ENCODE data around the gene FAM234B. TPM values are rescaled to one million over a fixed set of nuclear protein-coding genes. Genes with fewer than 3 reads are reported as not detected.

Gene FAM234B
- total and polyA plus RNA-seq, 2 of the 8 experiments (the other 6 are each of a cell fraction or from before 2014, with no cell fraction given), result 12.5 to 29.1 TPM

DNA sequence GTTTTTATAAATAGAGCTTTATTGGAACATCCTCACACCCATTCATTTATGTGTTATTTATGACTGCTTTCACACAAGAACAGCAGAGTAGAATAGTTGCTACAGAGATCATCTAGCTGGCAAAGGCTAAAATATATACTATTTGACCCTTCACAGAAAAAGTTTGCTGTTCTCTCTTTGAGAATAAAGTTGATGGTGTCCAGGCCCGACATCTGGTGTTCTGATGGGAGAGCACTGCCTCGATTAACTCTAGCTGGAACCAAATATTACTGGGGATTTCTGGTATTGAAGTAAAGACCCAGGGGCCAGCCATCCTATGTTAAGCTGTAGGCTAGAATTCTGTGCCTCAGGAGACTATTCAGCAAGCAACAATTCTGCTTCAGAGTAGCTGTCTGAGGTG is 21.8 kb downstream of the FAM234B start (continued):
- TF ChIP-seq, protein P1, sequence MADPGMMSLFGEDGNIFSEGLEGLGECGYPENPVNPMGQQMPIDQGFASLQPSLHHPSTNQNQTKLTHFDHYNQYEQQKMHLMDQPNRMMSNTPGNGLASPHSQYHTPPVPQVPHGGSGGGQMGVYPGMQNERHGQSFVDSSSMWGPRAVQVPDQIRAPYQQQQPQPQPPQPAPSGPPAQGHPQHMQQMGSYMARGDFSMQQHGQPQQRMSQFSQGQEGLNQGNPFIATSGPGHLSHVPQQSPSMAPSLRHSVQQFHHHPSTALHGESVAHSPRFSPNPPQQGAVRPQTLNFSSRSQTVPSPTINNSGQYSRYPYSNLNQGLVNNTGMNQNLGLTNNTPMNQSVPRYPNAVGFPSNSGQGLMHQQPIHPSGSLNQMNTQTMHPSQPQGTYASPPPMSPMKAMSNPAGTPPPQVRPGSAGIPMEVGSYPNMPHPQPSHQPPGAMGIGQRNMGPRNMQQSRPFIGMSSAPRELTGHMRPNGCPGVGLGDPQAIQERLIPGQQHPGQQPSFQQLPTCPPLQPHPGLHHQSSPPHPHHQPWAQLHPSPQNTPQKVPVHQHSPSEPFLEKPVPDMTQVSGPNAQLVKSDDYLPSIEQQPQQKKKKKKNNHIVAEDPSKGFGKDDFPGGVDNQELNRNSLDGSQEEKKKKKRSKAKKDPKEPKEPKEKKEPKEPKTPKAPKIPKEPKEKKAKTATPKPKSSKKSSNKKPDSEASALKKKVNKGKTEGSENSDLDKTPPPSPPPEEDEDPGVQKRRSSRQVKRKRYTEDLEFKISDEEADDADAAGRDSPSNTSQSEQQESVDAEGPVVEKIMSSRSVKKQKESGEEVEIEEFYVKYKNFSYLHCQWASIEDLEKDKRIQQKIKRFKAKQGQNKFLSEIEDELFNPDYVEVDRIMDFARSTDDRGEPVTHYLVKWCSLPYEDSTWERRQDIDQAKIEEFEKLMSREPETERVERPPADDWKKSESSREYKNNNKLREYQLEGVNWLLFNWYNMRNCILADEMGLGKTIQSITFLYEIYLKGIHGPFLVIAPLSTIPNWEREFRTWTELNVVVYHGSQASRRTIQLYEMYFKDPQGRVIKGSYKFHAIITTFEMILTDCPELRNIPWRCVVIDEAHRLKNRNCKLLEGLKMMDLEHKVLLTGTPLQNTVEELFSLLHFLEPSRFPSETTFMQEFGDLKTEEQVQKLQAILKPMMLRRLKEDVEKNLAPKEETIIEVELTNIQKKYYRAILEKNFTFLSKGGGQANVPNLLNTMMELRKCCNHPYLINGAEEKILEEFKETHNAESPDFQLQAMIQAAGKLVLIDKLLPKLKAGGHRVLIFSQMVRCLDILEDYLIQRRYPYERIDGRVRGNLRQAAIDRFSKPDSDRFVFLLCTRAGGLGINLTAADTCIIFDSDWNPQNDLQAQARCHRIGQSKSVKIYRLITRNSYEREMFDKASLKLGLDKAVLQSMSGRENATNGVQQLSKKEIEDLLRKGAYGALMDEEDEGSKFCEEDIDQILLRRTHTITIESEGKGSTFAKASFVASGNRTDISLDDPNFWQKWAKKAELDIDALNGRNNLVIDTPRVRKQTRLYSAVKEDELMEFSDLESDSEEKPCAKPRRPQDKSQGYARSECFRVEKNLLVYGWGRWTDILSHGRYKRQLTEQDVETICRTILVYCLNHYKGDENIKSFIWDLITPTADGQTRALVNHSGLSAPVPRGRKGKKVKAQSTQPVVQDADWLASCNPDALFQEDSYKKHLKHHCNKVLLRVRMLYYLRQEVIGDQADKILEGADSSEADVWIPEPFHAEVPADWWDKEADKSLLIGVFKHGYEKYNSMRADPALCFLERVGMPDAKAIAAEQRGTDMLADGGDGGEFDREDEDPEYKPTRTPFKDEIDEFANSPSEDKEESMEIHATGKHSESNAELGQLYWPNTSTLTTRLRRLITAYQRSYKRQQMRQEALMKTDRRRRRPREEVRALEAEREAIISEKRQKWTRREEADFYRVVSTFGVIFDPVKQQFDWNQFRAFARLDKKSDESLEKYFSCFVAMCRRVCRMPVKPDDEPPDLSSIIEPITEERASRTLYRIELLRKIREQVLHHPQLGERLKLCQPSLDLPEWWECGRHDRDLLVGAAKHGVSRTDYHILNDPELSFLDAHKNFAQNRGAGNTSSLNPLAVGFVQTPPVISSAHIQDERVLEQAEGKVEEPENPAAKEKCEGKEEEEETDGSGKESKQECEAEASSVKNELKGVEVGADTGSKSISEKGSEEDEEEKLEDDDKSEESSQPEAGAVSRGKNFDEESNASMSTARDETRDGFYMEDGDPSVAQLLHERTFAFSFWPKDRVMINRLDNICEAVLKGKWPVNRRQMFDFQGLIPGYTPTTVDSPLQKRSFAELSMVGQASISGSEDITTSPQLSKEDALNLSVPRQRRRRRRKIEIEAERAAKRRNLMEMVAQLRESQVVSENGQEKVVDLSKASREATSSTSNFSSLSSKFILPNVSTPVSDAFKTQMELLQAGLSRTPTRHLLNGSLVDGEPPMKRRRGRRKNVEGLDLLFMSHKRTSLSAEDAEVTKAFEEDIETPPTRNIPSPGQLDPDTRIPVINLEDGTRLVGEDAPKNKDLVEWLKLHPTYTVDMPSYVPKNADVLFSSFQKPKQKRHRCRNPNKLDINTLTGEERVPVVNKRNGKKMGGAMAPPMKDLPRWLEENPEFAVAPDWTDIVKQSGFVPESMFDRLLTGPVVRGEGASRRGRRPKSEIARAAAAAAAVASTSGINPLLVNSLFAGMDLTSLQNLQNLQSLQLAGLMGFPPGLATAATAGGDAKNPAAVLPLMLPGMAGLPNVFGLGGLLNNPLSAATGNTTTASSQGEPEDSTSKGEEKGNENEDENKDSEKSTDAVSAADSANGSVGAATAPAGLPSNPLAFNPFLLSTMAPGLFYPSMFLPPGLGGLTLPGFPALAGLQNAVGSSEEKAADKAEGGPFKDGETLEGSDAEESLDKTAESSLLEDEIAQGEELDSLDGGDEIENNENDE (IDR thresholded peaks at IDR 0.05; ENCODE audit: insufficient replicate concordance, low read length), result no peak
- TF ChIP-seq JUN (IDR thresholded peaks at IDR 0.05; ENCODE audit: low read depth, low read length) (no peak), CREB1 (IDR thresholded peaks at IDR 0.05) (no peak), BRCA1 (IDR thresholded peaks at IDR 0.05; ENCODE audit: low read depth, low read length) (no peak), CBX8 (IDR thresholded peaks at IDR 0.05; ENCODE audit: borderline replicate concordance, low read depth, low read length) (no peak), POLR2AphosphoS5 (IDR thresholded peaks at IDR 0.05; ENCODE audit: low read depth, low read length) (no peak), SIX5 (IDR thresholded peaks at IDR 0.05; ENCODE audit: low read depth, low read length) (no peak), SP1 (IDR thresholded peaks at IDR 0.05; ENCODE audit: low read depth, low read length) (no peak), BCL11A (IDR thresholded peaks at IDR 0.05; ENCODE audit: low read depth in 2 of 2, low read length in 2 of 2) (no peak), CHD1 (IDR thresholded peaks at IDR 0.05; ENCODE audit: low read depth, low read length) (no peak), GABPA (IDR thresholded peaks at IDR 0.05; ENCODE audit: borderline replicate concordance, insufficient read depth, low read length) (no peak)
- TF ChIP-seq, protein P2, sequence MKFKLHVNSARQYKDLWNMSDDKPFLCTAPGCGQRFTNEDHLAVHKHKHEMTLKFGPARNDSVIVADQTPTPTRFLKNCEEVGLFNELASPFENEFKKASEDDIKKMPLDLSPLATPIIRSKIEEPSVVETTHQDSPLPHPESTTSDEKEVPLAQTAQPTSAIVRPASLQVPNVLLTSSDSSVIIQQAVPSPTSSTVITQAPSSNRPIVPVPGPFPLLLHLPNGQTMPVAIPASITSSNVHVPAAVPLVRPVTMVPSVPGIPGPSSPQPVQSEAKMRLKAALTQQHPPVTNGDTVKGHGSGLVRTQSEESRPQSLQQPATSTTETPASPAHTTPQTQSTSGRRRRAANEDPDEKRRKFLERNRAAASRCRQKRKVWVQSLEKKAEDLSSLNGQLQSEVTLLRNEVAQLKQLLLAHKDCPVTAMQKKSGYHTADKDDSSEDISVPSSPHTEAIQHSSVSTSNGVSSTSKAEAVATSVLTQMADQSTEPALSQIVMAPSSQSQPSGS (IDR thresholded peaks at IDR 0.05; ENCODE audit: low read length), result no peak
